Neuronal stem cell (in vitro differentiated cells): ENCODE data around the gene CIITA.

Experiments used
- DNase-seq: peaks from one replicate; pipeline ENCODE4 v3.0.0-alpha.2; 2013; ENCODE audit warnings: low spot score
- H2AFZ ChIP-seq: one replicate; pipeline ENCODE4 v1.6.1; 2013; ENCODE audit warnings: mild to moderate bottlenecking, low read length, inconsistent platforms
- H2AK5ac ChIP-seq: 2 replicates; pipeline ENCODE4 v1.6.1; 2013; ENCODE audit warnings: low read depth, mild to moderate bottlenecking, inconsistent platforms, low read length, moderate library complexity, mixed read lengths
- H2BK120ac ChIP-seq: 2 replicates; pipeline ENCODE4 v1.6.1; 2013; ENCODE audit warnings: low read depth, mild to moderate bottlenecking, inconsistent platforms, low read length, moderate library complexity, mixed read lengths
- H2BK12ac ChIP-seq: one replicate; pipeline ENCODE4 v1.6.1; 2013; ENCODE audit warnings: low read length, inconsistent platforms
- H2BK15ac ChIP-seq: 2 replicates; pipeline ENCODE4 v1.6.1; 2013; ENCODE audit warnings: mild to moderate bottlenecking, low read length, inconsistent platforms, mixed read lengths
- H2BK5ac ChIP-seq: one replicate; pipeline ENCODE4 v1.6.1; 2013; ENCODE audit warnings: inconsistent platforms, mild to moderate bottlenecking, low read length, moderate library complexity
- H3K14ac ChIP-seq: one replicate; pipeline ENCODE4 v1.6.1; 2013; ENCODE audit warnings: low read length, inconsistent platforms
- H3K18ac ChIP-seq: 2 replicates; pipeline ENCODE4 v1.6.1; 2013; ENCODE audit warnings: low read length, inconsistent platforms
- H3K23ac ChIP-seq: 2 replicates; pipeline ENCODE4 v1.6.1; 2013; ENCODE audit warnings: low read depth, mild to moderate bottlenecking, mixed read lengths, low read length, inconsistent platforms; ENCODE audit not compliant: poor library complexity
- H3K27ac ChIP-seq: replicated peaks from 3 replicates; pipeline ENCODE4 v1.5.1; 2013; ENCODE audit warnings: low read length, inconsistent platforms
- H3K27me3 ChIP-seq, 3 experiments: 2 replicates each; pipeline ENCODE4 v1.6.1; 2013; ENCODE audit warnings: low read length in 3 of 3, mild to moderate bottlenecking in 2 of 3, inconsistent platforms in 1 of 3, low read depth in 1 of 3, mixed read lengths in 1 of 3, moderate library complexity in 1 of 3; ENCODE audit not compliant: control insufficient read depth in 3 of 3, insufficient read depth in 3 of 3
- H3K36me3 ChIP-seq, 2 donors: replicated peaks in 1 of 2; 2 replicates each; pipeline ENCODE4 v1.6.1; 2013; ENCODE audit warnings: low read length in 2 of 2; ENCODE audit not compliant: control insufficient read depth in 2 of 2, insufficient read depth in 2 of 2
- H3K4ac ChIP-seq: 2 replicates; pipeline ENCODE4 v1.6.1; 2013; ENCODE audit warnings: inconsistent platforms, mild to moderate bottlenecking, low read length, moderate library complexity
- H3K4me1 ChIP-seq, 2 donors: 1 replicate in 1 of 2; 2 replicates in 1 of 2; pipeline ENCODE4 v1.6.1; 2013; ENCODE audit warnings: low read length in 2 of 2, low read depth in 1 of 2; ENCODE audit not compliant: control insufficient read depth in 2 of 2, insufficient read depth in 1 of 2
- H3K4me2 ChIP-seq: one replicate; pipeline ENCODE4 v1.6.1; 2013; ENCODE audit warnings: mild to moderate bottlenecking, low read length, inconsistent platforms; ENCODE audit not compliant: insufficient read depth, poor library complexity, severe bottlenecking
- H3K4me3 ChIP-seq, 2 donors: 2 replicates each; pipeline ENCODE4 v1.5.1; 2013; ENCODE audit warnings: low read length in 2 of 2, mild to moderate bottlenecking in 2 of 2, inconsistent platforms in 1 of 2, moderate library complexity in 1 of 2
- H3K79me1 ChIP-seq: one replicate; pipeline ENCODE4 v1.6.1; 2013; ENCODE audit warnings: low read depth, mild to moderate bottlenecking, inconsistent platforms, low read length, moderate library complexity
- H3K9ac ChIP-seq: one replicate; pipeline ENCODE4 v1.6.1; 2013; ENCODE audit warnings: mild to moderate bottlenecking, low read depth, low read length, inconsistent platforms; ENCODE audit not compliant: poor library complexity
- H3K9me3 ChIP-seq, 2 donors: replicated peaks in 1 of 2; 2 replicates each; pipeline versions ENCODE3 to v1.6.1; 2013; ENCODE audit warnings: low read length in 2 of 2, mild to moderate bottlenecking in 2 of 2, inconsistent platforms in 1 of 2, low read depth in 1 of 2, mixed read lengths in 1 of 2, moderate library complexity in 1 of 2; ENCODE audit not compliant: control insufficient read depth in 2 of 2, insufficient read depth in 1 of 2
- H4K8ac ChIP-seq: one replicate; pipeline ENCODE4 v1.6.1; 2013; ENCODE audit warnings: low read depth, mild to moderate bottlenecking, inconsistent platforms, low read length, moderate library complexity
- H4K91ac ChIP-seq: one replicate; pipeline ENCODE4 v1.6.1; 2013; ENCODE audit warnings: low read length, low read depth, mild to moderate bottlenecking, inconsistent platforms; ENCODE audit not compliant: poor library complexity
- WGBS, 2 donors: extraction: QIAGEN DNeasy Blood & Tissue Kit; methylation state at CpG; one replicate each; pipeline ENCODE4 v1.1.7; 2013; ENCODE audit warnings: missing lambda C conversion rate in 2 of 2, mixed read lengths in 1 of 2; ENCODE audit not compliant: insufficient read length in 2 of 2, insufficient replicate concordance in 1 of 2; ENCODE audit errors: extremely low coverage in 2 of 2; 5-methylcytosine and 5-hydroxymethylcytosine counted together

The CIITA gene

DNA sequence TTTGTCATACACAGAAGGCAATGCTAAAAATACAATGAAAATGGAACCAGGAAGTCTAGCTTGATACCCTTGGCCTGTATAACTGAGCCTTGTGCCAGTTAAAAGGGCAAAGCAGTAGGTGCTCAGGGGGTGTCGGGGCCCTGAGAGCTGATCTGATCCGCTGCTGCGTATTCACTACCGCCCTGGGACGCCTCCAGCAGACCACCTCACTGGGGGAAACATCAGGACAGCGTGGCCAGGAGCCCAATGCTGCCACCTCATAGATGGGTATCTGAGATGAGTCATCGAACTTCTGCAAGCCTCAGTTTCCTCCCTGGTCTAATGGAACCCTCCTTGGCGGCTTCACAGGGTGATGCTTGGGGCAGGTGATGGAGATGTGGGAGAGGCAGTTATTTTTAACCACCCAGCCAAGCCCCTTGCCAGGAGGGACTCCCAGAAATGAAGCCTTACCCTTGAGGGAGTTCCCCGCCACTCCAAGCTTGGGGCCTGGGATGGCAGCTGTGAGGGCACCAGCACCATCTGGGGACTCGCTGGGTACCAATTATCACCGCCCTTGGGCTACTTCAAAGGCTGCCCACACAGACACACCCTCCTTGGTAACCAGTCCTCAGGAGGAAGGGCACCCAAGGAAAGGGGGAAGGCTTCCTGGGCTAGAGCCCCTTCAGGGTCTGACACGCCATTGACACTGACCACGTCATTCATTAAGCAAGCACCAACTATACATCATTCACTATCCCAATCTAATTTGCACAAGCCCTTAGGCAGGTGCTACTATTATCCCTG, 57.5 kb downstream of the CIITA start:
- peaks cover 4 to 57% of the 10 kb centered on the region in 2 donors for H3K36me3 ChIP-seq
- H2BK5ac ChIP-seq = no peak overlapping the region
- H4K8ac ChIP-seq = no peak overlapping the region
- no peak overlapping the region for H3K27ac ChIP-seq
- peaks cover 2% of the 10 kb centered on the region for H3K79me1 ChIP-seq
- H2BK15ac ChIP-seq = no peak overlapping the region
- H4K91ac ChIP-seq = no peak overlapping the region
- H3K23ac ChIP-seq = no peak overlapping the region
- H3K9me3 ChIP-seq = no peaks in the 10 kb centered on the region
- no peak overlapping the region for H3K9ac ChIP-seq
- no peak overlapping the region for H3K4ac ChIP-seq
- H3K14ac ChIP-seq = no peak overlapping the region
- H3K4me1 ChIP-seq = peaks cover 0 to 3% of the 10 kb centered on the region in 2 donors
- whole genome bisulfite sequencing, 2 donors = no CpG with 5 or more reads among the region's 13 CpGs
- H2AK5ac ChIP-seq = no peak overlapping the region
- no peak overlapping the region for H3K18ac ChIP-seq
- H2AFZ ChIP-seq = no peak overlapping the region
- no peak overlapping the region for H2BK120ac ChIP-seq
- H2BK12ac ChIP-seq = no peak overlapping the region
- no peak for DNase-seq
- H3K4me3 ChIP-seq = no peak overlapping the region
- no peaks in the 10 kb centered on the region for H3K27me3 ChIP-seq
- no peak overlapping the region for H3K4me2 ChIP-seq

GRCh38 chr16:10935226-10935915, 58.4 kb downstream of the CIITA start:
- Histone ChIP-seq H4K91ac (no peak overlapping the region), H2BK120ac (no peak overlapping the region), H3K14ac (no peak overlapping the region), H2BK15ac (no peak overlapping the region), H3K4me1 (peaks cover 4 to 11% of the 10 kb centered on the region in 2 donors), H3K27me3 (no peaks in the 10 kb centered on the region), H4K8ac (no peak overlapping the region), H3K4me2 (no peak overlapping the region), H3K4ac (no peak overlapping the region), H3K9ac (no peak overlapping the region), H3K79me1 (peaks cover 6% of the 10 kb centered on the region), H3K36me3 (peaks cover 6 to 62% of the 10 kb centered on the region in 2 donors), H3K23ac (no peak overlapping the region), H3K9me3 (no peaks in the 10 kb centered on the region), H3K27ac (no peak overlapping the region), H2BK5ac (no peak overlapping the region), H2AK5ac (no peak overlapping the region), H3K18ac (no peak overlapping the region), H2BK12ac (no peak overlapping the region), H3K4me3 (no peak overlapping the region), H2AFZ (no peak overlapping the region)
- no CpG with 5 or more reads among the region's 7 CpGs for WGBS, 2 donors
- DNase-seq = no peak

GRCh38 chr16:10936272-10936984, 59.4 kb downstream of the CIITA start:
- H3K27me3 ChIP-seq = peaks cover 0 to 3% (median 0%) of the 10 kb centered on the region in 3 experiments
- DNase-seq = no peak
- H2BK5ac ChIP-seq = no peak overlapping the region
- H3K4me2 ChIP-seq = no peak overlapping the region
- peaks cover 6 to 62% of the 10 kb centered on the region in 2 donors for H3K36me3 ChIP-seq
- H3K4ac ChIP-seq = no peak overlapping the region
- no peak overlapping the region for H2BK12ac ChIP-seq
- no peak overlapping the region for H3K23ac ChIP-seq
- H3K9me3 ChIP-seq = no peaks in the 10 kb centered on the region
- H2AFZ ChIP-seq = no peak overlapping the region
- no peak overlapping the region for H3K9ac ChIP-seq
- peaks cover 10% of the 10 kb centered on the region for H3K79me1 ChIP-seq
- H2AK5ac ChIP-seq = no peak overlapping the region
- H3K14ac ChIP-seq = no peak overlapping the region
- H3K4me1 ChIP-seq = peaks cover 12 to 20% of the 10 kb centered on the region in 2 donors
- no peak overlapping the region for H3K18ac ChIP-seq
- H3K4me3 ChIP-seq = no peak overlapping the region
- no peak overlapping the region for H3K27ac ChIP-seq
- H4K8ac ChIP-seq = no peak overlapping the region
- no CpG with 5 or more reads among the region's 8 CpGs for WGBS, 2 donors
- no peak overlapping the region for H2BK15ac ChIP-seq
- H4K91ac ChIP-seq = no peak overlapping the region
- H2BK120ac ChIP-seq = no peak overlapping the region
